ENCODE results near the gene CACNG5. TPM values are rescaled to one million over a fixed set of nuclear protein-coding genes. Genes with fewer than 3 reads are reported as not detected.
A peak's percentile ranks its signal among the peaks of the same experiment; 100 is the strongest.
"Not testable (repeated sequence)": the region's sequence is repeated elsewhere in the genome, so short reads cannot be mapped to it uniquely, and the experiment has no call there.

Gene CACNG5
- total RNA-seq, 1 donor from 2014 or later, result not detected

DNA sequence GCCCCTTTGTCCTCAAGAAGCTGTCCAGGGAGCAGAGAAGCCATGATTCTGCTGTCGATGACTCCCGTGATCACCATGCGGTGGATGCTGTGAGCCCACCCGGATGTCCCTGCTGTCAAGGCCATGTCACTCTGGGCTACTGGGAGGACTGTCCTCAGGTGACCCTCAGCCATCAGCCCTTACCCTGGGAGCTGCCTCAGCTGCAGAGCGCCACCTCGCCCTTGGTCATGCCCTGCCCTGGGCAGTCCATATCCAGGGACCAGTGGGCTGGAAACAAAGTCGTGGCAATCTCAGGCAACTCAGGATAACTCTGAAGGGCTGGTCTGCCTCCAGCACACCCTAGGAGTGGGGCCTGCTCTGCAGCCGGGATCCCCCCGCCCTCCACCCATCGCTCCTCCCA is 63.6 kb downstream of the CACNG5 start:
- DNase-seq (ENCODE audit: low spot score, unreplicated experiment), result no peak
- Mint-ChIP-seq H3K4me3 (ENCODE audit: low read depth) (no peak overlapping the region), H3K9me3 (ENCODE audit: low read depth) (no peaks in the 10 kb centered on the region), H3K27me3 (peaks cover 23% of the 10 kb centered on the region), H3K36me3 (ENCODE audit: insufficient read depth) (no peaks in the 10 kb centered on the region), H3K4me1 (ENCODE audit: low read depth) (no peaks in the 10 kb centered on the region), H3K27ac (no peak overlapping the region)
- TF ChIP-seq, protein P1, sequence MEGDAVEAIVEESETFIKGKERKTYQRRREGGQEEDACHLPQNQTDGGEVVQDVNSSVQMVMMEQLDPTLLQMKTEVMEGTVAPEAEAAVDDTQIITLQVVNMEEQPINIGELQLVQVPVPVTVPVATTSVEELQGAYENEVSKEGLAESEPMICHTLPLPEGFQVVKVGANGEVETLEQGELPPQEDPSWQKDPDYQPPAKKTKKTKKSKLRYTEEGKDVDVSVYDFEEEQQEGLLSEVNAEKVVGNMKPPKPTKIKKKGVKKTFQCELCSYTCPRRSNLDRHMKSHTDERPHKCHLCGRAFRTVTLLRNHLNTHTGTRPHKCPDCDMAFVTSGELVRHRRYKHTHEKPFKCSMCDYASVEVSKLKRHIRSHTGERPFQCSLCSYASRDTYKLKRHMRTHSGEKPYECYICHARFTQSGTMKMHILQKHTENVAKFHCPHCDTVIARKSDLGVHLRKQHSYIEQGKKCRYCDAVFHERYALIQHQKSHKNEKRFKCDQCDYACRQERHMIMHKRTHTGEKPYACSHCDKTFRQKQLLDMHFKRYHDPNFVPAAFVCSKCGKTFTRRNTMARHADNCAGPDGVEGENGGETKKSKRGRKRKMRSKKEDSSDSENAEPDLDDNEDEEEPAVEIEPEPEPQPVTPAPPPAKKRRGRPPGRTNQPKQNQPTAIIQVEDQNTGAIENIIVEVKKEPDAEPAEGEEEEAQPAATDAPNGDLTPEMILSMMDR (IDR thresholded peaks at IDR 0.05; ENCODE audit: unreplicated experiment), result no peak

DNA sequence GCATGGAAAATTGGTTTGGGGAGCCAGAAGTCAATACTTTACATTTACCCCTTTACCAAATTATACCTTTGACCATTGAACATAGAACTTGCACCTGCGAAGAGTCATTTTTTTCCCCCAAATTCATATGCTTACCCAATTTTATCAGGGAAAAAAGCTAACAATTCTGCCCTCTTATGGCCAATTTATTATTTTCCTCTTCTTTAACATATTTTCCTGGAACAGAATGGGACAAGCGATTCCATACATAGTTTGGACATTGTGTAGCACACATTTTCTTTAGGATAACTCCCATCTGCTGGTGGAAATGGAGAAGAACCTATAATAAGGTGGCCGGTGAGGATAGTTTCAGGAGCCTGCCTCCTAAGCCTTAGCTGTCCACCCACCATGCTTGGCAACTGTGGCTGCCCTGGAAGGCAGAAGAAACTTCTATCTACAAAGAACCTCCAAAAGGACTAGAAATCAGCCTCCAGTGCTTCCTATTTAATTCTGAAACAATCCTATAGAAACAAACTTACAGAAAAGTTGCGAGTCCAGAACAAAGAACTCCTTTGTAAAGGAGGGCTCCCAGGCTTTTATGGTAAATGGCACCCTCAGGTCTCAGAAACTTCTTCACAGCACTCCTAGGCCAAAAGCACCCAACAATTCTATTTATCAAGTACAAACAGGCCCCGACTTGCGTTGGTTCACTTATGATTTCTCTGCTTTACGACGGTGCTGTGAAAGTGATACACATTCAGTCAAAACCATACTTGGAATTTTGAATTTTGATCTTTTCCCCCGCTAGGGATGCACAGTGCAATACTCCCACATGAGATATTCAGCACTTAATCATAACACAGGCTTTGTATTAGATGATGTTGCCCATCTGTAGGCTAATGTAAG is 65.5 kb downstream of the CACNG5 start:
- TF ChIP-seq, protein P1 (IDR thresholded peaks at IDR 0.05; ENCODE audit: unreplicated experiment), result peak; percentile 40
- DNase-seq (ENCODE audit: low spot score, unreplicated experiment), result no peak
- Mint-ChIP-seq H3K4me3 (ENCODE audit: low read depth) (no peak overlapping the region), H3K27me3 (peaks cover 23% of the 10 kb centered on the region), H3K27ac (no peak overlapping the region), H3K9me3 (ENCODE audit: low read depth) (no peaks in the 10 kb centered on the region), H3K36me3 (ENCODE audit: insufficient read depth) (no peaks in the 10 kb centered on the region), H3K4me1 (ENCODE audit: low read depth) (peaks cover 3% of the 10 kb centered on the region)

DNA sequence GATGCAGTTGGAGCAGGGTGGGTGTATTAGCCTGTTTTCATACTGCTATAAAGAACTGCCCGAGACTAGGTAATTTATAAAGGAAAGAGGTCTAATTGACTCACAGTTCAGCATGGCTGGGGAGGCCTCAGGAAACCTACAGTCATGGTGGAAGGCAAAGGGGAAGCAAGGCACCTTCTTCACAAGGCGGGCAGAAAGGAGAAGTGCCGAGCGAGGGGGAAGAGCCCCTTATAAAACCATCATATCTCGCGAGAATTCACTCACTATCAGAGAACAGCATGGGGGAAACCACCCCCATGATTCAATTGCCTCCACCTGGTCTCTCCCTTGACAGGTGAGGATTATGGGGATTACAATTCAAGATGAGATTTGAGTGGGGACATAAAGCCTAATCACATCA is 68.4 kb downstream of the CACNG5 start:
- H3K27me3 Mint-ChIP-seq, result peaks cover 29% of the 10 kb centered on the region
- not testable (repeated sequence) for H3K27ac Mint-ChIP-seq; H3K9me3 Mint-ChIP-seq (ENCODE audit: low read depth); H3K4me3 Mint-ChIP-seq (ENCODE audit: low read depth); H3K4me1 Mint-ChIP-seq (ENCODE audit: low read depth); DNase-seq (ENCODE audit: low spot score, unreplicated experiment); H3K36me3 Mint-ChIP-seq (ENCODE audit: insufficient read depth)

DNA sequence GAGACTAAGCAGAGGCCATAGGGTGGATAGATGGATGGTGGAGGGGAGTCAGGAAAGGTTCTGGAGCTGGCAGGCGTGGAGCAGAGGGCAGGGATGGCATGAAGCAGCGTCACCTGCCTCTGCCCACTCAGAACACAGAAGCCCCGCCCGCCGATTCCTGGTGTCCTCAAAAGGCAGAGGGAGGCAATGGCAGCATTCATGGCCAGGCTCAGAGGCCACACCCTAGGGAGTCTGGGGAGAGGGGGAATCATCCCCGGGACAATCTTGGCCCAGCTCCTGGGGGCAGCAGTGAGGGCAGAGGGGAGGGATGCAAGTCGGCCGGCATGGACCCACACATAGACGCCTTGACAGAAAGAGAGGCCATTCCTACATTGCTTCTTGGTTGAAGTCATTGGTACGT is 68.9 kb downstream of the CACNG5 start:
- Mint-ChIP-seq H3K9me3 (ENCODE audit: low read depth) (no peaks in the 10 kb centered on the region), H3K27ac (no peak overlapping the region), H3K27me3 (peaks cover 32% of the 10 kb centered on the region), H3K4me1 (ENCODE audit: low read depth) (peaks cover 3% of the 10 kb centered on the region), H3K36me3 (ENCODE audit: insufficient read depth) (no peaks in the 10 kb centered on the region), H3K4me3 (ENCODE audit: low read depth) (no peak overlapping the region)
- DNase-seq (ENCODE audit: low spot score, unreplicated experiment), result no peak
- TF ChIP-seq, protein P1 (IDR thresholded peaks at IDR 0.05; ENCODE audit: unreplicated experiment), result no peak

DNA sequence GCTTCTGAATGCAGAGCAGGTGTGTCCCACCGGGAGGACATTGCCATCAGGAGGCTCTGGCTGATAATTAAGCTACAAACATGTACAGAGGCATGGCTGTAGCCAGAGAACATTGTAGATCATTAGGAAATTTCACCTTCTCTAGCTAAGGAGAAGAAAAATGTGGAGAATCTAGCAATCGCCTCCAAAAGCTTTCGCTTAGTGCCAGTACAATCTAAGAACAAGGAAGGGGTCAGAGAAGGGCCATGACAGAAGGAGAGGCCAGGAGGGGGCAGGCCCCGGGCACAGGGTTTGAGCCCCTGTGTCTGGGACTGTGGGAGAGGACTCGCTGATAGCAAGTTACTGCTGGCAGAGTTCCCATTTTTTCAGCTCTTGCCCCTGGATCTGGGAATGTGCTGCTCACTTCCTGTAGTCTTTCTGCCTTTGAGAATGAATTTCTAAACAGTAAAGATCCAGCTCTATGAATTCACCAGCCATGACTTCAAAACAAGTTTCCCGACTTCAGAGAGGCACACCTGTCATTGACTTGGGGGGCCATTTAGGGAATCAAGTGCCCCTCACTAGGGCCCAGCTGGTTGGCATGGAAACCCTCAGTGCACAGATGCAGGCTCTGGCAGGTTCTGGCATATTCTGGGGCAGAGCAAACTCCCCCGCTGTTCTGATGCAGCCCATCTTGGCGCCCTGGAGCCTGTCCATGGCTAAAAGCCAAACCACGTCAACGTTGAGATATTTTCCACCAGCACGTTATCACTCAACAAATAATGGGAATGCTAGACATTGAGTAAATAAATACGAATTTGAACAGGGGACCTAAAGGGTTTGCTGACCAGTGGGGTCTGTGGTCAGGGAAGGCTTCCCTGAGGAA is 70.1 kb downstream of the CACNG5 start:
- H3K27ac Mint-ChIP-seq, result no peak overlapping the region
- TF ChIP-seq, protein P1 (IDR thresholded peaks at IDR 0.05; ENCODE audit: unreplicated experiment), result no peak

More for the DNA sequence above, 70.1 kb downstream of the CACNG5 start:
- Mint-ChIP-seq H3K4me3 (ENCODE audit: low read depth) (no peak overlapping the region), H3K36me3 (ENCODE audit: insufficient read depth) (no peaks in the 10 kb centered on the region), H3K9me3 (ENCODE audit: low read depth) (no peaks in the 10 kb centered on the region), H3K27me3 (peaks cover 31% of the 10 kb centered on the region), H3K4me1 (ENCODE audit: low read depth) (peaks cover 3% of the 10 kb centered on the region)
- no peak for DNase-seq (ENCODE audit: low spot score, unreplicated experiment)

All from progenitor cell of endocrine pancreas (in vitro differentiated cells).